Activated CD4-positive, CD25-positive, alpha-beta regulatory T cell treated with anti-CD3 and anti-CD28 coated beads, Interleukin-2, amount 50 U/mL, for 24 hours (primary cell): ENCODE results near the gene MEI4.
"Not testable (repeated sequence)": the region's sequence is repeated elsewhere in the genome, so short reads cannot be mapped to it uniquely, and the experiment has no call there.

Experiments
- ATAC-seq, 2 donors: fragments of 150-1000 bp; cut with Tn5 transposase; one replicate each; pipeline ENCODE4 v1.10.0; 2021; ENCODE audit warnings: mild to moderate bottlenecking in 1 of 2, moderate library complexity in 1 of 2

The MEI4 gene

GRCh38 chr6:77683515-77683914 lies 30.7 kb downstream of the MEI4 start:
- no peak for ATAC-seq

DNA sequence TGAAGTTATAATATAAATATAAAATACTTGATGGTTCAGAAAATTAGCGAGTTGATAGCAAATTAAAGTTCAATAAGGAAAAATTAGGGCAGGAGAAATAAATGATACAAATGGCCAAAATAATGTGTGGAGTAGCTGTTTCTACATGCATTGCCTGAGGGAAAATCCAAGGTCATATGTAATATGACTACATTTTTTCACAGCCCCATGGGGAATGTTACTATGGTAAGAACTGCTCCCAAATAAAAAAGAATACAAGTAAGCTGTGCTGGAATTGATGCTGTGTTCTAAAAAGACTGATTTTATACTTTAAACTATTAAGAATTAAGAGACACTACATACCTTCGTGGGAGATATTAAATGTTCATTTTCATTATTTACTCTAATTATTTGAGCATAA lies 34.1 kb downstream of the MEI4 start:
- ATAC-seq = no peak

DNA sequence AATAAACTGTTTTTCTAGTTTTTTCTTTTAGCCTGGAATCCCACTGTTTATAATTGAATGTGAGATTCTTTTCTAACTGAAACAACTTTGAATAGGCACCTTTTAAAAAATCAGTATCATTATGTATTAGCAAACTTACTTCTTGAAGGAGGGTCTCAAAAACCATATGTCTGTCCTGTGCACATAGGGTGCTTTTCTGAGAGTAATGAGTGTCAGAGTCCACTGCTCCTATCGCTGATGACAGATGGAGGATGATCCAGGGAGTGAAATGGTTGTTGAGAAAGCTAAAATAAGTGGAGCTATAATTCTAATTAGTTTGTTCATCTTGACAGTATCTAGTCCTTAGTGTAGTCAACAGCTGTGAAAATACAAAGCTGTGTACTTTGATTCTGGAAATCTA lies 35.8 kb downstream of the MEI4 start:
- no peak for ATAC-seq

- not testable (repeated sequence) for ATAC-seq
Observed at GRCh38 chr6:77700095-77700494, 47.3 kb downstream of the MEI4 start.

GRCh38 chr6:77707603-77708002 lies 54.8 kb downstream of the MEI4 start:
- ATAC-seq = no peak

- ATAC-seq = no peak
Observed at GRCh38 chr6:77715588-77715987, 62.7 kb downstream of the MEI4 start.

DNA sequence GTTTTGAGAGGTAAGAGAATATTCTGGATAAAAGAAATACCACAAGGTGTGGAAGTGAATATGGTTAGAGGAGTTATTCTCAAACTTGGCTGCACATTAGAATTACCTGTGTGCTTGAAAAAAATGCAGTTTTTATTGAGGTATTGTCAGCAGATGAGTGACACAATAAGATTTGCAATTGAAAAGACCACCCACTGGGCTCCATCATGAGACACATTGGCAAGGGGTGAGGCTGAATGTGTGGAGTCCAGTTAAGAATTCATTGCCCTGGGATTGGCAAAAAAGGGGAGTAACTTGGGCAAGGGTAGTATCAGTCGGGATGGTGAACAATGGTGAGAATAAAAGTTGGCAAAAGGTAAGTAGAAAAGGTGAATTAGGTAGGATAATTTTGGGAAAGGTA lies 63.5 kb downstream of the MEI4 start:
- no peak for ATAC-seq

DNA sequence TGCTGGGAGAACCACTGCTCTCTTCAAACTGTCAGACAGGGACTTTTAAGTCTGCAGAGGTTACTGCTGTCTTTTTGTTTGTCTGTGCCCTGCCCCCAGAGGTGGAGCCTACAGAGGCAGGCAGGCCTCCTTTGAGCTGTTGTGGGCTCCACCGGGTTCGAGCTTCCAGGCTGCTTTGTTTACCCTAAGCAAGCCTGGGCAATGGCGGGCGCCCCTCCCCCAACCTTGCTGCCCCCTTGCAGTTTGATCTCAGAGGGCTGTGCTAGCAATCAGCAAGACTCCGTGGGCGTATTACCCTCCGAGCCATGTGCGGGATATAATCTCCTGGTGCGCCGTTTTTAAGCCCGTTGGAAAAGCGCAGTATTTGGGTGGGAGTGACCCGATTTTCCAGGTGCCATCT lies 83.2 kb downstream of the MEI4 start:
- ATAC-seq = not testable (repeated sequence)

- no peak for ATAC-seq
Observed at GRCh38 chr6:77740380-77740779, 87.5 kb downstream of the MEI4 start.

DNA sequence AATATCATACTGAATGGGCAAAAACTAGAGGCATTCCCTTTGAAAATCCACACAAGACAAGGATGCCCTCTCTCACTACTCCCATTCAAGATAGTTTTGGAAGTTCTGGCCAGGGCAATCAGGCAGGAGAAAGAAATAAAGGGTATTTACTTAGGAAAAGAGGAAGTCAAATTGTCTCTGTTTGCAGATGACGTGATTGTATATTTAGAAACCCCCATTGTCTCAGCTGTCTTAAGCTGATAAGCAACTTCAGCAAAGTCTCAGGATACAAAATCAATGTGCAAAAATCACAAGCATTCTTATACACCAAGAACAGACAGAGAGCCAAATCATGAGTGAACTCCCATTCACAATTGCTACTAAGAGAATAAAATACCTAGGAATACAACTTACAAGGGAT lies 99.3 kb downstream of the MEI4 start:
- ATAC-seq = not testable (repeated sequence)

GRCh38 chr6:77762386-77762785 lies 109.5 kb downstream of the MEI4 start:
- no peak for ATAC-seq

DNA sequence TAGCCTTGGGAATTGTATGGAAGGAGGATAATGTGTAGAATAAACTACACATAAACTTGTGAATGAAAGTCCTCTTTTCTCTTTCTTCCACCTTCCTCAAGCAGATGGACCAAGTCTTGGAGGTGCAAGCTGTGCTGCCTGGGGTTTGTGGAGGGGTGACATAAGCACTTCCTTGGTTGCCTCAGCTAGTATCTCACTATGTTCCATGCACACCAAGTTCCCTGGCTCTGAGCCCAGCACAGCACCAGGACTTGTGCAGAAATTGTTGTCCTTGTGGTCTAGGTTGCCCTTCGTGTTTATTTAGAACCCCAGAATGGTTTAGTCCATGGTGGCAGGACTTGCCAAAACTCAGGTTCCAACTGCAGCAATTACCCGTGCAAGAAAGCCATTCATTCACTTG lies 110.3 kb downstream of the MEI4 start:
- ATAC-seq = no peak

GRCh38 chr6:77764364-77764763 lies 111.5 kb downstream of the MEI4 start:
- ATAC-seq = no peak

GRCh38 chr6:77773157-77773822 lies 120.5 kb downstream of the MEI4 start:
- ATAC-seq = no peak

GRCh38 chr6:77774457-77774856 lies 121.6 kb downstream of the MEI4 start:
- no peak for ATAC-seq

DNA sequence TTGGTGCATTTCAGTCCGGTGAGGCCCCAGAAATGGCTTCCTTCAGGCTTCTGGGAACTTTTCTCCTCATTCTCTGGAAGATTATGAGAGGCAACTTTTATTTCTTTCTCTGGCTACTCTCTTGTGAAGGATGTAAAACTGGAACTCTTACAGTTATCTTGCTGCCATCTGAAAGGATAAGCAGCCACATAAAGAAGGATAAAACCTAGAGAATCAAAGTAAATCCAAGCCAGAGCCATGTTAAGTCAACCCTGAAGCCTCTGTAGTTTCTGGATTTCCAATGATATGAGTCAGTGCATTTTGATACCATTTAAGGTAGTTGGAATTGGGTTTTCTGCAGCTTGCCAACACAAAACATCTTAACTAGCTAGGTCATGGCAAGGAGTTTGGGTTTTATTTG lies 123.6 kb downstream of the MEI4 start:
- ATAC-seq = no peak

- no peak for ATAC-seq
Observed at GRCh38 chr6:77778527-77778926, 125.7 kb downstream of the MEI4 start.

- ATAC-seq = no peak
Observed at GRCh38 chr6:77786935-77787629, 134.2 kb downstream of the MEI4 start.

- no peak for ATAC-seq
Observed at GRCh38 chr6:77796824-77797809, 144.3 kb downstream of the MEI4 start.

DNA sequence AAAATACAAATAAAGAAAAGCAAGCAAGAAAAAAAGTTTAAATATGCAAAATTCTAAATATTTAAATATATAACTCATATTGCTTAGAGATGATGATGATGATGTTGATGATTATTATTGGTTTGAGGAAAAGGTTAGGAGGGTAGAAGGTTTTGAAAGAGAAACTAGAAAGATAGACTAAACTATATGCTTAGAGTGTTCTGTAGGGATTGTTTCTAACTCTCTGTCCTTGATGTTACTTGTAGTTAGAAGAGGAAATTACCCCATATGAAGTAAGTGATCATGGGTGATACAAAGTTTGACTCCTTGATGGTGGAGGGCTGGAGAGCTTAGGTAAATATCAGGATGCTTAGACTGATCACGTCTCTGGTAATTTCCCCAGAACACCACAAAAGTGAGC lies 159.5 kb downstream of the MEI4 start:
- no peak for ATAC-seq

- ATAC-seq = no peak
Observed at GRCh38 chr6:77813090-77813489, 160.3 kb downstream of the MEI4 start.

DNA sequence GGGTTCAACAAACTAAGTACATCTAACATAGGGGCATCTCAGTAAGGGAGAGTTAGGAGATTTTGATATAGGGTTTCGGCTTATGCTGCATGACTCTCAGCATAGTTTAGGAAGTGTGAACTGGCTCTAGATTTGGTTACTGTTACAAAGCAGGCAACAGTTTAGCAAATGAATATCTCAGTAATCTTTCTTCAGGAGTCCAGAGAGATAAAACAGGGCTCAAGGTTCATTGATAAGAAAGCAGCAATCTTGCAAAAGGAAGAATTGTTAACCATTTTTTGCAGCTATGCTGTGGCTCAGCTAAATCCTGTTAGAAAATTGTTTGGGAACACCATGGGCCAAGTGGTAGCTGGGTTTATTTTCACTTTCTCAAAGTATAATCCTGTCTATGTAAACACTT lies 161.3 kb downstream of the MEI4 start:
- no peak for ATAC-seq

DNA sequence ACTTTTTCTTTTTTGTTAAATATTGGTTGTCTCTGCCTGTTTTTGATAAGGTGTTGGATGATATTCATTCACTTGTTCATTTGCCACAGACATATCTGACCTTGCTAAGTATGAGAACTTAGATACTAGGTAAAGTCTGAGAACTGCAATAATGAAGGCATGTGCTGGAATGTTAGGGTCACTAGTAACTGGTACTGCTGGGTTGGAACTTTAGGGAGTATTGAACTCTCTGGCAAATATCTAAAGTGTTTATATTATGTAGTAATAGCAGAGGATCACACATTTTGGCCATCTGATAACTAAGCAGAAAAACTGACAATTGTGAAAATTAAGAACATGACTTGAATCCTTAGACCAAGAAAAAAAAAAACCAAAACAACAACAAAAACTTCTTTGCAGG lies 162.7 kb downstream of the MEI4 start:
- no peak for ATAC-seq
